Neural cell (in vitro differentiated cells): Measurements from ENCODE around the gene RFX3. TPM values are rescaled to one million over a fixed set of nuclear protein-coding genes. Genes with fewer than 3 reads are reported as not detected.

ENCODE experiments used
- H2AFZ ChIP-seq: fragments of 200-600, 300-800 bp; sonication (generic), shearing (Covaris generic); 2 replicates; pipeline ENCODE4 v1.6.0; 2014; ENCODE audit warnings: low read depth, mild to moderate bottlenecking, antibody characterized with exemption, low read length, moderate library complexity
- H3F3A ChIP-seq: fragments of 200-600 bp; shearing (Covaris generic); 2 replicates; pipeline ENCODE4 v1.6.1; 2016; ENCODE audit warnings: mild to moderate bottlenecking, moderate library complexity, mixed read lengths, antibody characterized with exemption, low read length; ENCODE audit not compliant: insufficient read depth, poor library complexity, severe bottlenecking
- H3K27ac ChIP-seq: fragments of 200-600, 300-800 bp; sonication (generic), shearing (Covaris generic); 2 replicates; pipeline ENCODE4 v1.5.1; 2014; ENCODE audit warnings: mild to moderate bottlenecking, low read length, moderate library complexity
- H3K27me3 ChIP-seq: fragments of 300-800, 200-600 bp; sonication (generic), shearing (Covaris generic); 2 replicates; pipeline ENCODE4 v1.6.0; 2014; ENCODE audit warnings: mild to moderate bottlenecking, low read depth, low read length, moderate library complexity; ENCODE audit not compliant: insufficient read depth
- H3K36me3 ChIP-seq: fragments of 300-800, 200-600 bp; sonication (generic), shearing (Covaris generic); 2 replicates; pipeline ENCODE4 v1.5.1; 2014; ENCODE audit warnings: mild to moderate bottlenecking, antibody characterized with exemption, low read length, moderate library complexity; ENCODE audit not compliant: insufficient read depth
- H3K4me2 ChIP-seq: fragments of 300-800, 200-600 bp; sonication (generic), shearing (Covaris generic); 2 replicates; pipeline ENCODE4 v1.6.0; 2014; ENCODE audit warnings: mild to moderate bottlenecking, low read length
- H3K4me3 ChIP-seq: fragments of 300-800, 200-600 bp; sonication (generic), shearing (Covaris generic); 2 replicates; pipeline ENCODE4 v1.5.1; 2014; ENCODE audit warnings: mild to moderate bottlenecking, low read length, moderate library complexity
- H3K79me2 ChIP-seq: fragments of 200-600 bp; shearing (Covaris generic); replicated peaks from 2 replicates; pipeline ENCODE4 v1.6.0; 2014; ENCODE audit warnings: mild to moderate bottlenecking, low read length, moderate library complexity; ENCODE audit not compliant: insufficient read depth
- H3K9ac ChIP-seq: fragments of 300-800, 200-600 bp; sonication (generic), shearing (Covaris generic); 2 replicates; pipeline ENCODE4 v1.6.1; 2016; ENCODE audit warnings: mild to moderate bottlenecking, low read length, mixed read lengths
- H3K9me2 ChIP-seq: fragments of 200-600 bp; shearing (Covaris generic); 2 replicates; pipeline ENCODE4 v1.6.1; 2016; ENCODE audit warnings: mild to moderate bottlenecking, low read length, mixed read lengths; ENCODE audit not compliant: insufficient read depth
- H3K9me3 ChIP-seq: fragments of 200-600, 300-800 bp; sonication (generic), shearing (Covaris generic); 2 replicates; pipeline ENCODE4 v1.6.1; 2016; ENCODE audit warnings: mild to moderate bottlenecking, mixed run types, low read length, moderate library complexity, mixed read lengths
- H4K20me1 ChIP-seq: fragments of 200-600 bp; shearing (Covaris generic); 2 replicates; pipeline ENCODE4 v1.6.1; 2016; ENCODE audit warnings: mild to moderate bottlenecking, mixed run types; ENCODE audit not compliant: insufficient read depth
- EP300 ChIP-seq: fragments of 450-650 bp; conservative IDR thresholded peaks from 2 replicates; pipeline ENCODE4 v1.6.1; 2014; ENCODE audit warnings: antibody characterized with exemption, mild to moderate bottlenecking, moderate library complexity; ENCODE audit not compliant: poor library complexity, severe bottlenecking
- EZH2 ChIP-seq: fragments of 200-600, 300-800 bp; shearing (Covaris generic), sonication (generic); IDR thresholded peaks from 2 replicates; pipeline ENCODE4 v1.6.1; 2014; ENCODE audit warnings: antibody characterized with exemption, low read length, borderline replicate concordance, mild to moderate bottlenecking; ENCODE audit not compliant: insufficient read depth, poor library complexity, severe bottlenecking
- MXI1 ChIP-seq: fragments of 450-650 bp; conservative IDR thresholded peaks from 2 replicates; pipeline ENCODE4 v1.6.1; 2014; ENCODE audit warnings: antibody characterized with exemption, mild to moderate bottlenecking; ENCODE audit not compliant: poor library complexity, severe bottlenecking
- POLR2AphosphoS5 ChIP-seq: IDR thresholded peaks from 2 replicates; pipeline ENCODE4 v1.6.1; 2012
- RAD21 ChIP-seq: fragments of 450-650 bp; conservative IDR thresholded peaks from 2 replicates; pipeline ENCODE4 v1.6.1; 2014; ENCODE audit warnings: antibody characterized with exemption, mild to moderate bottlenecking, moderate library complexity
- SMC3 ChIP-seq: fragments of 450-650 bp; conservative IDR thresholded peaks from 2 replicates; pipeline ENCODE4 v1.6.1; 2014; ENCODE audit warnings: antibody characterized with exemption, mild to moderate bottlenecking, moderate library complexity; ENCODE audit not compliant: poor library complexity
- TAF1 ChIP-seq: IDR thresholded peaks from 2 replicates; pipeline ENCODE4 v1.6.1; 2012; ENCODE audit warnings: low read depth
- polyA plus RNA-seq: library from polyadenylated mRNA; depleted of rRNA; stranded (reverse); fragments of >200 nt; gene quantifications from 2 replicates; pipeline ENCODE4 v1.2.3, GENCODE V29; 2014
- TF ChIP-seq, protein P1 (sequence below): IDR thresholded peaks from 2 replicates; pipeline ENCODE4 v1.6.1; 2012; ENCODE audit warnings: borderline replicate concordance
- TF ChIP-seq, protein P2 (sequence below): fragments of 450-650 bp; IDR thresholded peaks from 2 replicates; pipeline ENCODE4 v1.5.1; 2014; ENCODE audit warnings: antibody characterized with exemption, mild to moderate bottlenecking, moderate library complexity; ENCODE audit not compliant: poor library complexity, severe bottlenecking

The RFX3 gene
- polyA plus RNA-seq, 1 donor from 2014 or later = 27.6 TPM

DNA sequence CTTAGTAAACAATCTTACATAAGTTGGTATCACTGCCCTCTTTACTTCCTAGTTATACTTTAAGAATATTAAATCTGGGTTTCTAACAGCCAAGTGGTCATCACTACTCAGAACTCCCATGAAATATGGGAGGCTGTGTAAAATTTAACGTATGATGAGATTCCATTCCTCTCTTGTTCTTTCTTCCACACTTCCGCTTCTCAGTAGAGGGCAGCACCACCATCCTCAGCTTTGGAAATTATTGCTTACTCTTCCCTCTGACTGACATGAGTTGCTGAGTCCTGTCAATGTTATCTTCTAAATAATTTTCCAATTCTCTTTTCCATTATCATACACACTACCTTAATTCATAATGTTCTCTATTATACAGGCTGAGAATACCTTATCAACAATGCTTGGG lies 194.0 kb downstream of the RFX3 start:
- Histone ChIP-seq H3K27ac (no peak overlapping the region), H2AFZ (no peak overlapping the region), H3K27me3 (no peaks in the 10 kb centered on the region), H3K36me3 (no peaks in the 10 kb centered on the region), H3F3A (no peaks in the 10 kb centered on the region), H3K4me2 (no peak overlapping the region), H3K9me2 (no peaks in the 10 kb centered on the region), H3K79me2 (no peaks in the 10 kb centered on the region), H3K9ac (no peak overlapping the region), H3K4me3 (no peak overlapping the region), H3K9me3 (no peaks in the 10 kb centered on the region), H4K20me1 (no peaks in the 10 kb centered on the region)
- TF ChIP-seq, protein P1, sequence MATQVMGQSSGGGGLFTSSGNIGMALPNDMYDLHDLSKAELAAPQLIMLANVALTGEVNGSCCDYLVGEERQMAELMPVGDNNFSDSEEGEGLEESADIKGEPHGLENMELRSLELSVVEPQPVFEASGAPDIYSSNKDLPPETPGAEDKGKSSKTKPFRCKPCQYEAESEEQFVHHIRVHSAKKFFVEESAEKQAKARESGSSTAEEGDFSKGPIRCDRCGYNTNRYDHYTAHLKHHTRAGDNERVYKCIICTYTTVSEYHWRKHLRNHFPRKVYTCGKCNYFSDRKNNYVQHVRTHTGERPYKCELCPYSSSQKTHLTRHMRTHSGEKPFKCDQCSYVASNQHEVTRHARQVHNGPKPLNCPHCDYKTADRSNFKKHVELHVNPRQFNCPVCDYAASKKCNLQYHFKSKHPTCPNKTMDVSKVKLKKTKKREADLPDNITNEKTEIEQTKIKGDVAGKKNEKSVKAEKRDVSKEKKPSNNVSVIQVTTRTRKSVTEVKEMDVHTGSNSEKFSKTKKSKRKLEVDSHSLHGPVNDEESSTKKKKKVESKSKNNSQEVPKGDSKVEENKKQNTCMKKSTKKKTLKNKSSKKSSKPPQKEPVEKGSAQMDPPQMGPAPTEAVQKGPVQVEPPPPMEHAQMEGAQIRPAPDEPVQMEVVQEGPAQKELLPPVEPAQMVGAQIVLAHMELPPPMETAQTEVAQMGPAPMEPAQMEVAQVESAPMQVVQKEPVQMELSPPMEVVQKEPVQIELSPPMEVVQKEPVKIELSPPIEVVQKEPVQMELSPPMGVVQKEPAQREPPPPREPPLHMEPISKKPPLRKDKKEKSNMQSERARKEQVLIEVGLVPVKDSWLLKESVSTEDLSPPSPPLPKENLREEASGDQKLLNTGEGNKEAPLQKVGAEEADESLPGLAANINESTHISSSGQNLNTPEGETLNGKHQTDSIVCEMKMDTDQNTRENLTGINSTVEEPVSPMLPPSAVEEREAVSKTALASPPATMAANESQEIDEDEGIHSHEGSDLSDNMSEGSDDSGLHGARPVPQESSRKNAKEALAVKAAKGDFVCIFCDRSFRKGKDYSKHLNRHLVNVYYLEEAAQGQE = no peak
- TF ChIP-seq, protein P2, sequence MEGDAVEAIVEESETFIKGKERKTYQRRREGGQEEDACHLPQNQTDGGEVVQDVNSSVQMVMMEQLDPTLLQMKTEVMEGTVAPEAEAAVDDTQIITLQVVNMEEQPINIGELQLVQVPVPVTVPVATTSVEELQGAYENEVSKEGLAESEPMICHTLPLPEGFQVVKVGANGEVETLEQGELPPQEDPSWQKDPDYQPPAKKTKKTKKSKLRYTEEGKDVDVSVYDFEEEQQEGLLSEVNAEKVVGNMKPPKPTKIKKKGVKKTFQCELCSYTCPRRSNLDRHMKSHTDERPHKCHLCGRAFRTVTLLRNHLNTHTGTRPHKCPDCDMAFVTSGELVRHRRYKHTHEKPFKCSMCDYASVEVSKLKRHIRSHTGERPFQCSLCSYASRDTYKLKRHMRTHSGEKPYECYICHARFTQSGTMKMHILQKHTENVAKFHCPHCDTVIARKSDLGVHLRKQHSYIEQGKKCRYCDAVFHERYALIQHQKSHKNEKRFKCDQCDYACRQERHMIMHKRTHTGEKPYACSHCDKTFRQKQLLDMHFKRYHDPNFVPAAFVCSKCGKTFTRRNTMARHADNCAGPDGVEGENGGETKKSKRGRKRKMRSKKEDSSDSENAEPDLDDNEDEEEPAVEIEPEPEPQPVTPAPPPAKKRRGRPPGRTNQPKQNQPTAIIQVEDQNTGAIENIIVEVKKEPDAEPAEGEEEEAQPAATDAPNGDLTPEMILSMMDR = peak; percentile 46
- TF ChIP-seq TAF1 = no peak

DNA sequence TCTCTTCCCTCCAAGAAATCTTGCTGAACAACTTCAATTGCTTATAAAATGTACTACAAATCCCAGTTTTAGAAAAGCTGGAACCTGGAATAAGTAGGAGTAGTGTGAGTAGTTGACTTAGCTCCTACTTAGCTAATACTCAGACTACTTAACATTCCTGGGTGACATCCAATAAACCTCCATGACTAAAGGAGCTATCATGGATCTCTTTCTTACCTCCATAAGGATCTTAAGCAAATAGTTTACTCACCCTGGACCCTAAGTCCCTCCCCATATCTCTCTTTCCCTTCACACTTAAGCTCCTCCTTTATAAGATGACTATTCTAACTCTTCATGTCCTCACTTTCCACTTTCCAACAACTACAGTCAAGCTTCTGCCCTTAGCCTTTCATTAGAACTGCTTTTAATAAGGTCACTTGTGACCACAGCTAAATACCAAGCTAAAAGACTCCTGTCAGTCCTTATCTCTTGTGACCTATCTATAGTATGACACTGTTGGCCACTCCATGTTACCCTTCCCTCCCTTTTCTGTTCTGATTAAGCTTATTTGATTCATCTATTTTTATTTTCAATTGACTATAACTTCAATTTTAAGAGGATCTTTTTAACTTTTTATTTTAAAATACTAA lies 194.9 kb downstream of the RFX3 start:
- H3K4me3 ChIP-seq = no peak overlapping the region
- no peaks in the 10 kb centered on the region for H4K20me1 ChIP-seq
- TF ChIP-seq MXI1 (no peak), TAF1 (no peak), EZH2 (no peak), RAD21 (no peak), EP300 (no peak), POLR2AphosphoS5 (no peak), SMC3 (no peak)
- TF ChIP-seq, protein P2 = no peak
- TF ChIP-seq, protein P1 = no peak
- no peaks in the 10 kb centered on the region for H3K36me3 ChIP-seq
- H3K9ac ChIP-seq = no peak overlapping the region
- H3F3A ChIP-seq = no peaks in the 10 kb centered on the region
- no peaks in the 10 kb centered on the region for H3K79me2 ChIP-seq
- no peak overlapping the region for H3K27ac ChIP-seq
- no peaks in the 10 kb centered on the region for H3K9me2 ChIP-seq
- no peaks in the 10 kb centered on the region for H3K9me3 ChIP-seq
- no peaks in the 10 kb centered on the region for H3K27me3 ChIP-seq
- H2AFZ ChIP-seq = no peak overlapping the region
- no peak overlapping the region for H3K4me2 ChIP-seq
